Ectodermal cell (in vitro differentiated cells): ENCODE data around the gene NUP133. TPM values are rescaled to one million over a fixed set of nuclear protein-coding genes. Genes with fewer than 3 reads are reported as not detected.

Experiments
- H3K27ac ChIP-seq: 2 replicates; pipeline ENCODE4 v1.7.0; 2013; ENCODE audit warnings: mild to moderate bottlenecking, low read depth, low read length; ENCODE audit not compliant: insufficient read depth, poor library complexity, severe bottlenecking
- H3K27me3 ChIP-seq: 2 replicates; pipeline ENCODE4 v1.7.0; 2013; ENCODE audit warnings: mild to moderate bottlenecking, low read length; ENCODE audit not compliant: insufficient read depth, control insufficient read depth, poor library complexity, severe bottlenecking
- H3K36me3 ChIP-seq: one replicate; pipeline ENCODE4 v1.7.0; 2013; ENCODE audit warnings: low read length; ENCODE audit not compliant: control insufficient read depth, insufficient read depth
- H3K4me1 ChIP-seq: one replicate; pipeline ENCODE4 v1.7.0; 2013; ENCODE audit warnings: low read length; ENCODE audit not compliant: control insufficient read depth, insufficient read depth
- H3K4me3 ChIP-seq: 2 replicates; pipeline ENCODE4 v1.7.0; 2013; ENCODE audit warnings: low read depth, low read length, control low read depth; ENCODE audit not compliant: insufficient read depth
- H3K9me3 ChIP-seq: 2 replicates; pipeline ENCODE4 v1.7.0; 2013; ENCODE audit warnings: mild to moderate bottlenecking, low read length, moderate library complexity; ENCODE audit not compliant: control insufficient read depth
- WGBS, 2 experiments: methylation state at CpG; one replicate each; pipeline ENCODE4 v1.1.7; 2013; ENCODE audit warnings: missing lambda C conversion rate in 2 of 2; 5-methylcytosine and 5-hydroxymethylcytosine counted together
- polyA plus RNA-seq, 4 experiments: library from polyadenylated mRNA; stranded (reverse); fragments of 50-300 nt; gene quantifications; one replicate each; pipeline ENCODE4 v1.2.3, GENCODE V29; 2013

NUP133 gene
- 56.0 TPM for polyA plus RNA-seq (2013, experiment 1 of 4)
- polyA plus RNA-seq (2013, experiment 2 of 4), result 60.8 TPM
- 44.2 TPM for polyA plus RNA-seq (2013, experiment 3 of 4)
- polyA plus RNA-seq (2013, experiment 4 of 4), result 46.1 TPM

- Histone ChIP-seq H3K4me3 (peak within 1 kb of the TSS; percentile 91), H3K36me3 (no peaks in the 10 kb centered on the region)
Measured at GRCh38 chr1:229507951-229508822, at the start of gene NUP133. Gene NUP133, minus strand, starts transcription at chr1:229508341. Its CDS starts 92 bp downstream, at chr1:229508249.

GRCh38 chr1:229557200-229557850 is 49.2 kb upstream of the NUP133 start:
- H3K4me3 ChIP-seq, result peak overlapping the region; percentile 71
- no peaks in the 10 kb centered on the region for H3K36me3 ChIP-seq
- WGBS, 2 experiments, result 56 to 60% methylated on average over 4 of the region's 5 CpGs
- H3K27me3 ChIP-seq, result no peaks in the 10 kb centered on the region
- H3K9me3 ChIP-seq, result no peaks in the 10 kb centered on the region
- no peak overlapping the region for H3K27ac ChIP-seq
- H3K4me1 ChIP-seq, result peaks cover 14% of the 10 kb centered on the region

More at GRCh38 chr1:229507951-229508822, at the start of gene NUP133:
- WGBS, 2 experiments, result 3% methylated on average over 65 of the region's 65 CpGs
- no peaks in the 10 kb centered on the region for H3K9me3 ChIP-seq
- H3K27ac ChIP-seq, result peak within 1 kb of the TSS; percentile 90
- H3K4me1 ChIP-seq, result peaks cover 7% of the 10 kb centered on the region
- H3K27me3 ChIP-seq, result no peaks in the 10 kb centered on the region

GRCh38 chr1:229554886-229555621 is 46.9 kb upstream of the NUP133 start:
- H3K4me3 ChIP-seq, result no peak overlapping the region
- peaks cover 10% of the 10 kb centered on the region for H3K4me1 ChIP-seq
- H3K36me3 ChIP-seq, result no peaks in the 10 kb centered on the region
- 90 to 91% methylated on average over 10 of the region's 10 CpGs for WGBS, 2 experiments
- H3K27me3 ChIP-seq, result no peaks in the 10 kb centered on the region
- no peaks in the 10 kb centered on the region for H3K9me3 ChIP-seq
- no peak overlapping the region for H3K27ac ChIP-seq

GRCh38 chr1:229553621-229554130 is 45.5 kb upstream of the NUP133 start:
- no peaks in the 10 kb centered on the region for H3K36me3 ChIP-seq
- WGBS, 2 experiments, result 91 to 95% methylated on average over 7 of the region's 7 CpGs

GRCh38 chr1:229552732-229553131 is 44.6 kb upstream of the NUP133 start:
- no peak overlapping the region for H3K27ac ChIP-seq
- H3K9me3 ChIP-seq, result no peaks in the 10 kb centered on the region
- H3K36me3 ChIP-seq, result no peaks in the 10 kb centered on the region
- WGBS, 2 experiments, result 84 to 85% methylated on average over 5 of the region's 5 CpGs
- peaks cover 10% of the 10 kb centered on the region for H3K4me1 ChIP-seq
- H3K4me3 ChIP-seq, result no peak overlapping the region
- no peaks in the 10 kb centered on the region for H3K27me3 ChIP-seq

More at GRCh38 chr1:229553621-229554130, 45.5 kb upstream of the NUP133 start:
- Histone ChIP-seq H3K4me3 (no peak overlapping the region), H3K9me3 (no peaks in the 10 kb centered on the region), H3K4me1 (peaks cover 10% of the 10 kb centered on the region), H3K27ac (no peak overlapping the region), H3K27me3 (no peaks in the 10 kb centered on the region)

- Histone ChIP-seq H3K4me3 (no peak overlapping the region), H3K9me3 (no peaks in the 10 kb centered on the region), H3K27me3 (no peaks in the 10 kb centered on the region), H3K27ac (no peak overlapping the region), H3K4me1 (peaks cover 5% of the 10 kb centered on the region), H3K36me3 (no peaks in the 10 kb centered on the region)
- WGBS, 2 experiments, result 94 to 96% methylated on average over 3 of the region's 3 CpGs
Measured at GRCh38 chr1:229550812-229551567, 42.8 kb upstream of the NUP133 start.

GRCh38 chr1:229547542-229547941 is 39.4 kb upstream of the NUP133 start:
- no peaks in the 10 kb centered on the region for H3K27me3 ChIP-seq
- 92 to 95% methylated on average over 6 of the region's 7 CpGs for WGBS, 2 experiments
- H3K36me3 ChIP-seq, result peaks cover 7% of the 10 kb centered on the region
- H3K9me3 ChIP-seq, result no peaks in the 10 kb centered on the region
- no peak overlapping the region for H3K4me3 ChIP-seq
- no peaks in the 10 kb centered on the region for H3K4me1 ChIP-seq
- no peak overlapping the region for H3K27ac ChIP-seq

- H3K4me1 ChIP-seq, result no peaks in the 10 kb centered on the region
- H3K4me3 ChIP-seq, result no peak overlapping the region
- peaks cover 10% of the 10 kb centered on the region for H3K36me3 ChIP-seq
- WGBS, 2 experiments, result 94% methylated on average over 1 of the region's 1 CpG; no CpG with 5 or more reads in 1 of the 2 experiments
- H3K9me3 ChIP-seq, result no peaks in the 10 kb centered on the region
- H3K27ac ChIP-seq, result no peak overlapping the region
- no peaks in the 10 kb centered on the region for H3K27me3 ChIP-seq
Measured at GRCh38 chr1:229544587-229544986, 36.4 kb upstream of the NUP133 start.

GRCh38 chr1:229539863-229540506 is 31.8 kb upstream of the NUP133 start:
- WGBS, 2 experiments, result 95% methylated on average over 6 of the region's 6 CpGs
- Histone ChIP-seq H3K9me3 (no peaks in the 10 kb centered on the region), H3K36me3 (peaks cover 10% of the 10 kb centered on the region), H3K27me3 (no peaks in the 10 kb centered on the region), H3K4me1 (no peaks in the 10 kb centered on the region), H3K4me3 (no peak overlapping the region), H3K27ac (no peak overlapping the region)
